ENCODE measurements around the gene NTSR2. TPM values are rescaled to one million over a fixed set of nuclear protein-coding genes. Genes with fewer than 3 reads are reported as not detected.

NTSR2 gene
- total RNA-seq, 2 experiments from 2014 or later = not detected

GRCh38 chr2:11611251-11611650 is 58.7 kb downstream of the NTSR2 start:
- intact Hi-C loops (cut with micrococcal nuclease; ENCODE audit: unreplicated experiment) = no loop called here
- Histone ChIP-seq H3K4me2 (ENCODE audit: low read length) (no peak overlapping the region), H4K20me1 (ENCODE audit: insufficient read depth, low read length) (no peaks in the 10 kb centered on the region), H3K9me2 (ENCODE audit: insufficient read depth, low read length) (no peaks in the 10 kb centered on the region), H2AFZ (ENCODE audit: low read length) (no peak overlapping the region), H3K36me3 (ENCODE audit: insufficient read depth, low read length) (no peaks in the 10 kb centered on the region), H3K9me3 (ENCODE audit: low read length) (no peaks in the 10 kb centered on the region), H3K4me1 (ENCODE audit: insufficient read depth, low read length, poor library complexity, severe bottlenecking) (no peaks in the 10 kb centered on the region), H3K79me2 (ENCODE audit: insufficient read depth, low read depth, low read length) (no peaks in the 10 kb centered on the region), H3K4me3 (ENCODE audit: low read depth, low read length, poor library complexity, severe bottlenecking) (no peak overlapping the region), H3K27ac (ENCODE audit: low read depth, low read length, poor library complexity, severe bottlenecking) (no peak overlapping the region)
- no TSS peak for BruUV-seq (replicated peaks)
- POLR2A ChIA-PET = interaction anchor here (0.6 kb wide), 1 partner anchor 85 kb away, joined by 3 read pairs; no protein-coding TSS in a partner anchor
- TF ChIP-seq EZH2phosphoT487 (IDR thresholded peaks at IDR 0.05; ENCODE audit: borderline replicate concordance, low read depth, low read length) (no peak), CTCF (conservative IDR thresholded peaks at IDR 0.05; ENCODE audit: low read length) (no peak)
- no peak for DNase-seq (ENCODE audit: low spot score)
- CTCF ChIA-PET (ENCODE audit: unreplicated experiment) = no interaction called here

- intact Hi-C loops (cut with micrococcal nuclease; ENCODE audit: unreplicated experiment) = no loop called here
- TF ChIP-seq EZH2phosphoT487 (IDR thresholded peaks at IDR 0.05; ENCODE audit: borderline replicate concordance, low read depth, low read length) (no peak), CTCF (conservative IDR thresholded peaks at IDR 0.05; ENCODE audit: low read length) (no peak)
- POLR2A ChIA-PET = interaction anchor here (0.6 kb wide), 1 partner anchor 85 kb away, joined by 3 read pairs; no protein-coding TSS in a partner anchor
- H3K4me1 ChIP-seq (ENCODE audit: insufficient read depth, low read length, poor library complexity, severe bottlenecking) = no peaks in the 10 kb centered on the region
- no peaks in the 10 kb centered on the region for H4K20me1 ChIP-seq (ENCODE audit: insufficient read depth, low read length)
- no peak overlapping the region for H3K4me2 ChIP-seq (ENCODE audit: low read length)
- DNase-seq (ENCODE audit: low spot score) = no peak
- H2AFZ ChIP-seq (ENCODE audit: low read length) = no peak overlapping the region
- H3K4me3 ChIP-seq (ENCODE audit: low read depth, low read length, poor library complexity, severe bottlenecking) = no peak overlapping the region
- H3K9me2 ChIP-seq (ENCODE audit: insufficient read depth, low read length) = no peaks in the 10 kb centered on the region
- H3K79me2 ChIP-seq (ENCODE audit: insufficient read depth, low read depth, low read length) = no peaks in the 10 kb centered on the region
- no peaks in the 10 kb centered on the region for H3K36me3 ChIP-seq (ENCODE audit: insufficient read depth, low read length)
- CTCF ChIA-PET (ENCODE audit: unreplicated experiment) = interaction anchor here (0.6 kb wide), 1 partner anchor 46 kb away, joined by 3 read pairs; no protein-coding TSS in a partner anchor
- BruUV-seq (replicated peaks) = no TSS peak
- no peak overlapping the region for H3K27ac ChIP-seq (ENCODE audit: low read depth, low read length, poor library complexity, severe bottlenecking)
- H3K9me3 ChIP-seq (ENCODE audit: low read length) = no peaks in the 10 kb centered on the region
Measured at GRCh38 chr2:11610624-11611242, 59.3 kb downstream of the NTSR2 start.

Other genes with a start within 250 kb of the NTSR2 start
- gene E2F6, start 204.0 kb downstream of the NTSR2 start, total RNA-seq (2014; rRNA removed; shearing (Covaris generic)) = 13.3 and 14.3 TPM in 2 replicates
- 11.7 and 12.4 TPM in 2 replicates for gene E2F6, start 204.0 kb downstream of the NTSR2 start, total RNA-seq (2022)
- 3.5 TPM in 2 replicates for gene GREB1, start 136.2 kb downstream of the NTSR2 start, total RNA-seq (2014; rRNA removed; shearing (Covaris generic))
- 7.3 and 8.4 TPM in 2 replicates for gene GREB1, start 136.2 kb downstream of the NTSR2 start, total RNA-seq (2022)
- gene LPIN1, start 76.4 kb upstream of the NTSR2 start, total RNA-seq (2014; rRNA removed; shearing (Covaris generic)) = 46.6 and 56.9 TPM in 2 replicates
- 65.6 and 70.2 TPM in 2 replicates for gene LPIN1, start 76.4 kb upstream of the NTSR2 start, total RNA-seq (2022)

Data from OCI-LY7 (cell line).